SK-N-DZ (cell line): ENCODE measurements around the gene ZNF385B.
"Not testable (repeated sequence)": the region's sequence is repeated elsewhere in the genome, so short reads cannot be mapped to it uniquely, and the experiment has no call there.

Experiments
- DNase-seq: peaks from one replicate; pipeline ENCODE4 v3.0.0-alpha.2; 2015; ENCODE audit warnings: low spot score

ZNF385B gene

DNA sequence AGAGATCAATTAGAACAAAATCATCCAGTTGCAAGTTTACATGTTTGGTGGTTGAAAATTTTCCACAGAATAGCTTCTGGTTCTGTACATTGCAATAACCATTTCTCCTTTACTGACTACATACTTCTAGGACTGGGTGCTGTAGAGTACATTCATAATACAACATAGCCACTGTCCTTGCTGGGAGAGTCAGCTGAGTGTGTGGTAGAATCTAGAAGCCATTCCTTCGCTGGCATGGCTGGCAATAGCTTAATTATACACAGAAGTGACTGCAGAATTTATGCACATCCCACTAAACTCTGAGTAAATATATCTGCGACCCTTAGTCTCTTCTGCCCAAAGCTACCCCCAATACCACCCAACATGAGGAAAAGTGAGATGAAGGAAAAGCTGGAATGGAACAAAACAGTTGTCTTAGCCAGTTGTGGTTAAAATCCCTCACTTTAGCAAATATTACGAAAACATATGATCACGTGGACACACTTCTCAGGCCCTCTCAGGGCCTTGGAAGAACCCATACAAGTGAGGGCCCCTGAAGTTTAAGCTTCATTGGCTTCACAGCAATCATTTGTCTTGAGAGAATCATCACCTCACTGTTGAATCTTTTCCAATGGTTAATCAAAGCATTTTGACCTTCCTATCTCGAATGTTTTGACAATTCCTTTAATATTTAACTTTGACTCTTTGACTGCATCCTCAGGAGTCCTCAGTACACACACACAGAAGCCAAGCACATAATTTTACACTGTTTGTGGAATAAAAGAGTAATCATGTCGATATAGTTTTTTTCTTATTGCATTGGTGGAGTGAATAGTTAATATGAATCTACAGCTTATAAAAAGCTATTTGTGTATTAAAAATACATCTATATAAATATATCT, 225.1 kb downstream of the ZNF385B start:
- no peak for DNase-seq

DNA sequence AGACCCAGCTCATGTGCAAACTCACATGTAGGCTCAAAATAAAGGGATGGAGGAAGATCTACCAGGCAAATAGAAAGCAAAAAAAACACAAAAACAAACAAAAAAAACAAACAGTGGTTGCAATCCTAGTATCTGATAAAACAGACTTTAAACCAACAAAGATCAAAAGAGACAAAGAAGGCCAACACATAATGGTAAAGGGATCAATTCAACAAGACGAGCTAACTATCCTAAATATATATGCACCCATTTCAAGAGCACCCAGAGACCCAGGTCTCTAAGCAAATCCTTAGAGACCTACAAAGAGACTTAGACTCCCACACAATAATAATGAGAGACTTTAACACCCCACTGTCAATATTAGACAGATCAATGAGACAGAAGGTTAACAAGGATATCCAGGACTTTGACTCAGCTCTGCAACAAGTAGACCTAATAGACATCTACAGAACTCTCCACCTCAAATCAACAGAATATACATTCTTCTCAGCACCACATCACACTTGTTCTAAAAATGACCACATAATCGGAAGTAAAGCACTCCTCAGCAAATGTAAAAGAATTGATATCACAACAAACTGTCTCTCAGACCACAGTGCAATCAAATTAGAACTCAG, 229.5 kb downstream of the ZNF385B start:
- not testable (repeated sequence) for DNase-seq

- not testable (repeated sequence) for DNase-seq
Observed at GRCh38 chr2:179629776-179630175, 231.6 kb downstream of the ZNF385B start.

GRCh38 chr2:179626261-179626660, 235.2 kb downstream of the ZNF385B start:
- no peak for DNase-seq

- no peak for DNase-seq
Observed at GRCh38 chr2:179622635-179623300, 238.6 kb downstream of the ZNF385B start.

GRCh38 chr2:179622112-179622511, 239.3 kb downstream of the ZNF385B start:
- DNase-seq, result no peak

DNA sequence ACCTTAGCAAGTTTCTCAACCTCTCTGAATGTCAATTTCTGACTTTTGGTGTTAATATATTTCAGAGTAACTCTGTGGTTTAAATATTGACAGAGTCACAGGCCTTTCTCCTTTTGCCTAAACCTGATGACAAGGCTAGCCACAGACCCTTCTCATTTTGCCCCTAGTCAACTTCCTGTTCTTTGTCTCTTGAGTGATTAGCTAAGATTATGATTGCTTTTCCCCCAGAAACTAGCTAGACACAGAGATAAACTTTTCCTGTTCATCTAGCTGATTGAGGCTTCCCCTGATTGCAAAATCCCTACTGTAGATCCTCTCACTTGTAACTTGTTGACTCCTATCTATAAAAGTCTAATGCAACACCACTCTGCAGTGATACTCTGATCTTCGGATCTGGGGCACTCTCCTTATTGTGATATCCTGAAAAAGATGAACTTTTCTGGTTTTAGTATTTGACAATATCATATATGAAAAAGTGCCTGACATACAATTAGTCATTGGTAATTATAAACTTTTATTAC, 241.4 kb downstream of the ZNF385B start:
- DNase-seq, result no peak

DNA sequence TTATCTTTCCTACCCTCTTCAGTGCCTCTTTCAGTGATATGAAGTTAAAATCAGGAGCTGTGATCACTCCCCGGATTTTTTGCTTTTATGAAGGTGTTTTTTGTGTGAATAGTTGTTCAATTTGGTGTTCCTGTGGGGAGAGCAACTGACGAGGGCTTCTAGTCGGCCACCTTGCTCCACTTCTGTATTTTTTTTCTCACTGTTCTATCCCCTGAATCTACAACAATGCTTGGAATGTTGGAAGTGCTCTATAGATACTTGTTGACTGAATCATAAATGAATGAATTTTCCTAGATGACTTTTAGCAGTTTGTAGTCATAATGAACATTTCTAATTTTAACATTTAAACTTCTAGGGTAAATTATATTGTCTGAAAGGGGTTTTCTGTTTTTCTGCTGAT, 247.3 kb downstream of the ZNF385B start:
- DNase-seq, result no peak

- DNase-seq, result no peak
Observed at GRCh38 chr2:179613701-179614100, 247.7 kb downstream of the ZNF385B start.

- DNase-seq, result no peak
Observed at GRCh38 chr2:179613299-179613651, 248.1 kb downstream of the ZNF385B start.

- DNase-seq, result no peak
Observed at GRCh38 chr2:179612591-179613298, 248.7 kb downstream of the ZNF385B start.

- DNase-seq, result no peak
Observed at GRCh38 chr2:179612108-179612507, 249.3 kb downstream of the ZNF385B start.

GRCh38 chr2:179606141-179606540, 255.3 kb downstream of the ZNF385B start:
- no peak for DNase-seq

DNA sequence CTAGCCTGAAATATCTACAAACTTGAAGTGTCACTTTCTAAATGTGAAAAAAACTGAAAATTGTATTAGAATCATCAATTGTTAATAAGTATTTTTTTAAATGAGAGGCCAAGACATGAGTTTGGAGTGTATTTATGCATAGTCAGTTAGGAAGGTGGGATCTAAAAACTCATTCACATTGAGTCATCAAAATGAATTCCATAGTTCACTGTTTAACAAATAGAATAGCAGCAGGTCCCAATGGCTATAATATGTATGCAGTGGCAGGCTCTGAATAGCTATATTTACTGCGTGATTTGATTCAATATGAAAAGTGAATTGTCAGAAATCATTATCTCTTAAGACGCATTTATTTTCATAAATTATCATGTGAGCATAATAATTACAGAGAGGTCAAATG, 256.1 kb downstream of the ZNF385B start:
- DNase-seq, result no peak

GRCh38 chr2:179604598-179604997, 256.8 kb downstream of the ZNF385B start:
- no peak for DNase-seq

GRCh38 chr2:179602452-179602851, 259.0 kb downstream of the ZNF385B start:
- no peak for DNase-seq

GRCh38 chr2:179596018-179596417, 265.4 kb downstream of the ZNF385B start:
- no peak for DNase-seq

GRCh38 chr2:179595284-179595683, 266.1 kb downstream of the ZNF385B start:
- no peak for DNase-seq

DNA sequence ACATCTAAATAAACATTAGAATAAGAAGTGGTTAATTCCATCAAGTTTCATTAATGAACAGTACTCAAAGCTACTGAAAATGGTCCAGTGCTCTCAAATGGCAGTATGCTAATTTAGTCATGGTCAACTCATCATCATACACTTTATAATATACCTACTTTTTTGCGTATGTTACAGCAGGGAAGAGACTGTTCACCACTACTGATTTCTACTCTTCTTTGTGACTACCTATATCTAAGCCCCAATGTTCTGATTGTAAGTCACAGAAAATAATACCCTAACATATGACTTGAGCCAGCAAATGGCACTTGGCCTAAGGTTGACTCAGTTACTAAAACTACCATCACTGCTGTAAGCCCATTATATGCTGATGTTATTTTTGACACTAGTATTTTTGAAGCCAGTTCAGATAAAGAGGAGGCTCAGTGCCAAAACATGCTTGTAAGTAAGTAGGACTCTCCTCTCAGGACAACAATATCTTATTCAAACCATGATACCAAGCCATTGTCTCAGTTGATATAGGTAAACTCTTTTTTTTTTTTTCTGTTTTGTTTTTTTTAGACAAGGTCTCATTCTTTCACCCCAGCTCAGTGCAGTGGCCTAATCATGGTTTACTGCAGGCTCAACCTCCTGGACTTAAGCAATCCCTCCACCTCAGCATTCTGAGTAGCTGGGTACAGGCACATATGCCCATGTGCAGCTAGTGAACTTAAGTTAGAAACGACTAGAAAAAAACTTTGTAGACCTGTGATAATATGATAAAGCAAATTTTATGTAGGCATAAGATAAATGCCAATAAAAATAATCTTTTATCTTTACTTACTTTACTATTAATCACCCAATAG, 266.9 kb downstream of the ZNF385B start:
- no peak for DNase-seq

GRCh38 chr2:179593323-179593722, 268.1 kb downstream of the ZNF385B start:
- no peak for DNase-seq
